ENCODE measurements around the gene B4GALT1.

DNA sequence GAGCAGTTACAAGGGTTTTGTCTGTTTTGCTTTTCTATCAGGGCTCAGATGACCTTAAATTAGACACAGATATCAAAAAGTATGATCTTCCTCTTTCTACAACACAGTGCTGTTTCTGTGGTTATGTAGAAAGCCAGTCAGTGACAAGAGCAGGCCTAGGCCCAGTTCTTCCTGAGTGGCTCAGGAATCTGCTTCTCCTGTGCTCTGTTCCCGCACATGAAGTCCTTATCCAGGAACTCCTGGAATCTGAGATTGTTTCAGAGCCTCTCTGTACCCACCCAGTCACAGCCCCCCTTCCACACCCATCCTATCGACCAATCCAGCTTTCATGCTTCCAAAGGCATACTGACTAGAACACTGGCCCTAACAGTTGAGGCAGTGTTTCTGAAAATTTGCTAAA, 50.3 kb downstream of the B4GALT1 start:
- TF ChIP-seq, protein P1, sequence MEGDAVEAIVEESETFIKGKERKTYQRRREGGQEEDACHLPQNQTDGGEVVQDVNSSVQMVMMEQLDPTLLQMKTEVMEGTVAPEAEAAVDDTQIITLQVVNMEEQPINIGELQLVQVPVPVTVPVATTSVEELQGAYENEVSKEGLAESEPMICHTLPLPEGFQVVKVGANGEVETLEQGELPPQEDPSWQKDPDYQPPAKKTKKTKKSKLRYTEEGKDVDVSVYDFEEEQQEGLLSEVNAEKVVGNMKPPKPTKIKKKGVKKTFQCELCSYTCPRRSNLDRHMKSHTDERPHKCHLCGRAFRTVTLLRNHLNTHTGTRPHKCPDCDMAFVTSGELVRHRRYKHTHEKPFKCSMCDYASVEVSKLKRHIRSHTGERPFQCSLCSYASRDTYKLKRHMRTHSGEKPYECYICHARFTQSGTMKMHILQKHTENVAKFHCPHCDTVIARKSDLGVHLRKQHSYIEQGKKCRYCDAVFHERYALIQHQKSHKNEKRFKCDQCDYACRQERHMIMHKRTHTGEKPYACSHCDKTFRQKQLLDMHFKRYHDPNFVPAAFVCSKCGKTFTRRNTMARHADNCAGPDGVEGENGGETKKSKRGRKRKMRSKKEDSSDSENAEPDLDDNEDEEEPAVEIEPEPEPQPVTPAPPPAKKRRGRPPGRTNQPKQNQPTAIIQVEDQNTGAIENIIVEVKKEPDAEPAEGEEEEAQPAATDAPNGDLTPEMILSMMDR (IDR thresholded peaks at IDR 0.05): no peak
- no peak for TF ChIP-seq POLR2A (IDR thresholded peaks at IDR 0.05)

Data from body of pancreas (tissue), 4 donors.